GM12873 (cell line): ENCODE data around the gene KIF11.

Experiments
- TF ChIP-seq, protein P1 (sequence below): IDR thresholded peaks from 2 replicates; pipeline ENCODE4 v1.5.1; 2012; ENCODE audit warnings: low read depth, mild to moderate bottlenecking, moderate library complexity, low read length, control low read depth; ENCODE audit not compliant: insufficient read depth; ENCODE audit errors: missing control alignments

The KIF11 gene

GRCh38 chr10:92702301-92702916, 109.5 kb downstream of the KIF11 start:
- TF ChIP-seq, protein P1, sequence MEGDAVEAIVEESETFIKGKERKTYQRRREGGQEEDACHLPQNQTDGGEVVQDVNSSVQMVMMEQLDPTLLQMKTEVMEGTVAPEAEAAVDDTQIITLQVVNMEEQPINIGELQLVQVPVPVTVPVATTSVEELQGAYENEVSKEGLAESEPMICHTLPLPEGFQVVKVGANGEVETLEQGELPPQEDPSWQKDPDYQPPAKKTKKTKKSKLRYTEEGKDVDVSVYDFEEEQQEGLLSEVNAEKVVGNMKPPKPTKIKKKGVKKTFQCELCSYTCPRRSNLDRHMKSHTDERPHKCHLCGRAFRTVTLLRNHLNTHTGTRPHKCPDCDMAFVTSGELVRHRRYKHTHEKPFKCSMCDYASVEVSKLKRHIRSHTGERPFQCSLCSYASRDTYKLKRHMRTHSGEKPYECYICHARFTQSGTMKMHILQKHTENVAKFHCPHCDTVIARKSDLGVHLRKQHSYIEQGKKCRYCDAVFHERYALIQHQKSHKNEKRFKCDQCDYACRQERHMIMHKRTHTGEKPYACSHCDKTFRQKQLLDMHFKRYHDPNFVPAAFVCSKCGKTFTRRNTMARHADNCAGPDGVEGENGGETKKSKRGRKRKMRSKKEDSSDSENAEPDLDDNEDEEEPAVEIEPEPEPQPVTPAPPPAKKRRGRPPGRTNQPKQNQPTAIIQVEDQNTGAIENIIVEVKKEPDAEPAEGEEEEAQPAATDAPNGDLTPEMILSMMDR = no peak
